Body of pancreas (tissue), 4 donors: ENCODE results near the gene WIPI1. TPM values are rescaled to one million over a fixed set of nuclear protein-coding genes. Genes with fewer than 3 reads are reported as not detected.

Source experiments
- ATAC-seq: fragments of 150-250 bp; one replicate; pipeline ENCODE4 v1.9.1; 2016
- DNase-seq, 4 donors: peaks; one replicate each; pipeline ENCODE4 v3.0.0-alpha.2; 2019
- H3K27ac ChIP-seq, 4 donors: fragments of 200-600 bp; sonication (generic); 1 replicate in 3 of 4; 2 replicates in 1 of 4; pipeline versions ENCODE4 v1.5.1 to v1.6.1; 2016 to 2019; ENCODE audit warnings: mild to moderate bottlenecking in 1 of 4, mixed read lengths in 1 of 4, moderate library complexity in 1 of 4
- H3K27me3 ChIP-seq, 2 donors: fragments of 200-600 bp; sonication (generic); one replicate each; pipeline ENCODE4 v1.6.0; 2016; ENCODE audit warnings: mild to moderate bottlenecking in 1 of 2
- H3K36me3 ChIP-seq, 2 donors: fragments of 200-600 bp; sonication (generic); replicated peaks in 1 of 2; 2 replicates each; pipeline ENCODE4 v1.5.1; 2016; ENCODE audit warnings: low read depth in 2 of 2; ENCODE audit not compliant: insufficient read depth in 1 of 2
- H3K4me1 ChIP-seq: fragments of 200-600 bp; sonication (generic); one replicate; pipeline ENCODE4 v1.6.0; 2016
- H3K4me3 ChIP-seq, 2 donors: fragments of 200-600 bp; sonication (generic); 1 replicate in 1 of 2; 2 replicates in 1 of 2; pipeline ENCODE4 v1.5.1; 2016 to 2019
- H3K9me3 ChIP-seq, 3 donors: fragments of 200-600 bp; sonication (generic); 1 replicate in 2 of 3; 2 replicates in 1 of 3; pipeline ENCODE4 v1.5.1; 2016
- POLR2A ChIP-seq, 3 donors: fragments of 450-650 bp; IDR thresholded peaks; one replicate each; pipeline ENCODE4 v1.6.1; 2016; ENCODE audit warnings: antibody characterized with exemption in 3 of 3, mild to moderate bottlenecking in 2 of 3
- WGBS, 2 donors: methylation state at CpG; one replicate each; pipeline ENCODE4 v1.1.5; 2017; 5-methylcytosine and 5-hydroxymethylcytosine counted together
- intact Hi-C: fragments of 100-400 bp; cut with DNase I; formaldehyde crosslinking; loops from one replicate; pipeline ENCODE4 v1.15.1; 2023
- total RNA-seq, 2 donors: library from RNA; depleted of rRNA; stranded (reverse); fragments of >200 nt; gene quantifications; one replicate each; pipeline ENCODE4 v1.1.0, GENCODE V29; 2016
- TF ChIP-seq, protein P1 (sequence below), 7 experiments: fragments of 450-650 bp in 4 of 7; fragments of 200-600 bp in 3 of 7; sonication (generic) in 3 of 7; IDR thresholded peaks; one replicate each; pipeline ENCODE4 v1.5.1; 2016 to 2019; ENCODE audit warnings: antibody characterized with exemption in 7 of 7

WIPI1 gene
- total RNA-seq, 2 donors from 2014 or later, result 20.5 to 22.4 TPM

DNA sequence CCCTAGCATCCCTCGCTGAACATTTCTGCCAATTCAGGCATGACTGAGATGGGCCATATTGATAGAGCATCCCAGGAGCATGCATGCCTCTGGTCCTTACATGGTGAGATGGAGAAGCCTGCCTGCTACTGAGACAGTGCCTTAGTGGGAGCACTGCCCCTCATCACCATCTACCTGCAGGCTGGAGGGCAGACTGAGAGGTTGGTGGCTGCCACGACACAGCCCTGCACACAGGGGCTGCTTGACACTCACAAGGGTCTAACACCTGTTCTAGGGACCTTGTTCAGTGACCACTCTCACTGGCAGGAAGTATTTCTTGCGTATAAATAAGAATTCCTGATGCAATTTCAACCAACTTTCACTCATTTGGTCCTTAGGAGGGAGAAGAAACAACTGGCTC lies 34.0 kb downstream of the WIPI1 start:
- intact Hi-C loops, result no loop called here
- no peak for TF ChIP-seq POLR2A (IDR thresholded peaks at IDR 0.05)
- TF ChIP-seq, protein P1, sequence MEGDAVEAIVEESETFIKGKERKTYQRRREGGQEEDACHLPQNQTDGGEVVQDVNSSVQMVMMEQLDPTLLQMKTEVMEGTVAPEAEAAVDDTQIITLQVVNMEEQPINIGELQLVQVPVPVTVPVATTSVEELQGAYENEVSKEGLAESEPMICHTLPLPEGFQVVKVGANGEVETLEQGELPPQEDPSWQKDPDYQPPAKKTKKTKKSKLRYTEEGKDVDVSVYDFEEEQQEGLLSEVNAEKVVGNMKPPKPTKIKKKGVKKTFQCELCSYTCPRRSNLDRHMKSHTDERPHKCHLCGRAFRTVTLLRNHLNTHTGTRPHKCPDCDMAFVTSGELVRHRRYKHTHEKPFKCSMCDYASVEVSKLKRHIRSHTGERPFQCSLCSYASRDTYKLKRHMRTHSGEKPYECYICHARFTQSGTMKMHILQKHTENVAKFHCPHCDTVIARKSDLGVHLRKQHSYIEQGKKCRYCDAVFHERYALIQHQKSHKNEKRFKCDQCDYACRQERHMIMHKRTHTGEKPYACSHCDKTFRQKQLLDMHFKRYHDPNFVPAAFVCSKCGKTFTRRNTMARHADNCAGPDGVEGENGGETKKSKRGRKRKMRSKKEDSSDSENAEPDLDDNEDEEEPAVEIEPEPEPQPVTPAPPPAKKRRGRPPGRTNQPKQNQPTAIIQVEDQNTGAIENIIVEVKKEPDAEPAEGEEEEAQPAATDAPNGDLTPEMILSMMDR (IDR thresholded peaks at IDR 0.05), result no peak
- peaks cover 0 to 35% of the 10 kb centered on the region in 2 donors for H3K36me3 ChIP-seq
- no peaks in the 10 kb centered on the region for H3K4me1 ChIP-seq
- no peaks in the 10 kb centered on the region for H3K27me3 ChIP-seq
- no peak for ATAC-seq
- DNase-seq, result no peak
- no peak overlapping the region for H3K4me3 ChIP-seq
- WGBS, 2 donors, result 86 to 97% methylated on average over 3 of the region's 3 CpGs
- H3K27ac ChIP-seq, result no peak overlapping the region
- H3K9me3 ChIP-seq, result no peaks in the 10 kb centered on the region

GRCh38 chr17:68422821-68423220 lies 34.5 kb downstream of the WIPI1 start:
- H3K4me3 ChIP-seq, result no peak overlapping the region
- no peaks in the 10 kb centered on the region for H3K9me3 ChIP-seq
- H3K27ac ChIP-seq, result no peak overlapping the region
- no peaks in the 10 kb centered on the region for H3K27me3 ChIP-seq
- intact Hi-C loops, result no loop called here
- 92 to 93% methylated on average over 8 of the region's 8 CpGs for WGBS, 2 donors
- TF ChIP-seq, protein P1 (IDR thresholded peaks at IDR 0.05), result no peak
- no peak for TF ChIP-seq POLR2A (IDR thresholded peaks at IDR 0.05)
- H3K4me1 ChIP-seq, result no peaks in the 10 kb centered on the region
- DNase-seq, result no peak
- ATAC-seq, result no peak
- peaks cover 0 to 32% of the 10 kb centered on the region in 2 donors for H3K36me3 ChIP-seq

DNA sequence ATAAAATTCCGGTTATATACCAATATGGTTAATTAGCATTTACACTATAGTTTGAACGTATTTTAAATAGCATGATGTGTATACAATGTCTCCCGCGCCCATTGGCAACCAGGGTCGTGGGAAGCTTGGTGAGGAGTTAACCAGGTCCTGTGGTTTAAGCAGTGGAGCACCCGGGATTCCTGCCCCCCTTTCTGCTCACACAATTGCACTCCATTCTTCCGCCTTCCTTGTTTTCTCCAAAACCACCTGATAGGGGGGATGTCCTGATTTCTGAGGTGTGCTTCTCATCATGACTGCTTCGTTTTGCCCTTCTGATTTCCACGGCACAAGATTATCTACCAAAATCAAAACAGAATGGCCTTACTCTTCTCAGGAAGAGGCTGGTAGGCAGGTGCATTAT lies 35.8 kb downstream of the WIPI1 start:
- WGBS, 2 donors, result 90 to 93% methylated on average over 9 of the region's 9 CpGs
- H3K36me3 ChIP-seq, result peaks cover 0 to 30% of the 10 kb centered on the region in 2 donors
- H3K27me3 ChIP-seq, result no peaks in the 10 kb centered on the region
- TF ChIP-seq POLR2A (IDR thresholded peaks at IDR 0.05), result no peak
- TF ChIP-seq, protein P1 (IDR thresholded peaks at IDR 0.05), result no peak
- no peak for ATAC-seq
- no peaks in the 10 kb centered on the region for H3K4me1 ChIP-seq
- H3K27ac ChIP-seq, result no peak overlapping the region
- no peak for DNase-seq
- H3K4me3 ChIP-seq, result no peak overlapping the region
- peaks cover 0 to 8% (median 0%) of the 10 kb centered on the region in 3 donors for H3K9me3 ChIP-seq
- intact Hi-C loops, result no loop called here

DNA sequence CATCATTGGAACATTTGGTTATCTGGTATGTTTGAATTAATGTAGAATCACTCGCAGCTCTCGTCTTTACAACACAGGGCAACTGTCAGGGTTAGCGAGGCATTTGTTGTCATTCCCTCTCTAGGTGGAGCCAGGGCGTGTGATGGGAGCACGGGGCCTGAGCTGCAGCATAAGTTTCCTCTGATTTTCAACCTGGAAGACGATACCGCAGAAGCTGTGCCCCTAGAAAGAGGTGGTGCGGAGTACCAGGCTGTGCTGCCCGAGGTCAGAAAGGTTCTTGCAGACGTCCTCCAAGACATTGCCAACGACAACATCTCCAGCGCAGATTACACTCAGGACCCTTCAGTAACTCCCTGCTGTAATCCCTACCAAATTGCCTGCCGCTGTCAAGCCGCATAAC lies 37.2 kb downstream of the WIPI1 start:
- no peak for ATAC-seq
- peaks cover 0 to 13% (median 0%) of the 10 kb centered on the region in 3 donors for H3K9me3 ChIP-seq
- DNase-seq, result no peak
- 89 to 95% methylated on average over 14 of the region's 14 CpGs for WGBS, 2 donors
- H3K4me1 ChIP-seq, result no peaks in the 10 kb centered on the region
- no peak overlapping the region for H3K27ac ChIP-seq
- no peaks in the 10 kb centered on the region for H3K27me3 ChIP-seq
- TF ChIP-seq POLR2A (IDR thresholded peaks at IDR 0.05), result no peak
- TF ChIP-seq, protein P1 (IDR thresholded peaks at IDR 0.05), result no peak
- peaks cover 0 to 24% of the 10 kb centered on the region in 2 donors for H3K36me3 ChIP-seq
- intact Hi-C loops, result no loop called here
- no peak overlapping the region for H3K4me3 ChIP-seq

DNA sequence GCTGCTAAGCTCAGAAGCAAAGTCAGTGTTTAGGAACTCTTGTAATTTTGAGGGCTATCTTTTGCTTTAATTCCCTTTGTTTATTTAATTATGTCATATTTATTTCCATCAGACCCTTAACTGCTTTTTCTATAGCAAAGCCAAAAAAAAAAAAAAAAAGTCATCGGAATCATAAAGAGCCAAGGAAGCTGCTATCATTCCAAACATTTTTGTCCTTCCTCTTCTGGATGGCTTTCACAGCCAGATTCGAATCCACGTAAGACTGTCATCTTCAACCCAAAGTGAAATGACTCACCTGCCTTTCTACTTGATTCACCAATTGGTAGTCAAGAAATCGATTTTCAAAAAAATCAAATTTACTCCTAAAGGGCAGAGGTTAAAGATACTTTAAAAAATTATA lies 38.4 kb downstream of the WIPI1 start:
- no peak overlapping the region for H3K27ac ChIP-seq
- H3K9me3 ChIP-seq, result peaks cover 0 to 13% (median 0%) of the 10 kb centered on the region in 3 donors
- ATAC-seq (no peak), DNase-seq (no peak)
- TF ChIP-seq POLR2A (IDR thresholded peaks at IDR 0.05), result no peak
- TF ChIP-seq, protein P1 (IDR thresholded peaks at IDR 0.05), result no peak
- WGBS, 2 donors, result 84 to 89% methylated on average over 4 of the region's 4 CpGs
- H3K4me1 ChIP-seq, result no peaks in the 10 kb centered on the region
- no peaks in the 10 kb centered on the region for H3K27me3 ChIP-seq
- no peak overlapping the region for H3K4me3 ChIP-seq
- peaks cover 0 to 19% of the 10 kb centered on the region in 2 donors for H3K36me3 ChIP-seq
- intact Hi-C loops, result no loop called here
